GM12872 (cell line): Measurements from ENCODE around the gene NYNRIN.

Experiments
- TF ChIP-seq, protein P1 (sequence below): IDR thresholded peaks from 3 replicates; pipeline ENCODE4 v1.5.1; 2011; ENCODE audit warnings: low read depth, mild to moderate bottlenecking, low read length, moderate library complexity; ENCODE audit not compliant: insufficient read depth

Gene NYNRIN

DNA sequence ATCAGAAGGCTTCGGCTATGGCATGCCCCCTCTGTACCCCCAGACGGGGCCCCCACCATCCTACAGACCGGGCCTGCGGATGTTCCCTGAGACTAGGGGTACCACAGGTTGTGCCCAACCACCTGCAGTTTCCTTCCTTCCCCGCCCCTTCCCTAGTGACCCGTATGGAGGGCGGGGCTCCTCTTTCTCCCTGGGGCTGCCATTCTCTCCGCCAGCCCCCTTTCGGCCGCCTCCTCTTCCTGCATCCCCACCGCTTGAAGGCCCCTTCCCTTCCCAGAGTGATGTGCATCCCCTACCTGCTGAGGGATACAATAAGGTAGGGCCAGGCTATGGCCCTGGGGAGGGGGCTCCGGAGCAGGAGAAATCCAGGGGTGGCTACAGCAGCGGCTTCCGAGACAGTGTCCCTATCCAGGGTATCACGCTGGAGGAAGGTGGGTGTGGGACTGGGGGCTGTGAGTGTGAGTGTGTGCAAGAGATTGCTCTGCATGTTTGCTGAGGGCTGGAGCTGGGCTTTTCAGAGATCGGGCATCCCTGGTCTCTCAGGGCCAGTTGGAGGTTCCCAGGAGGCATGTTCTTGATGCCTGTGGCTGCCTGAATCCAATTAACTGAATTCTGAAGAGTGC is 22.2 kb upstream of the NYNRIN start:
- TF ChIP-seq, protein P1, sequence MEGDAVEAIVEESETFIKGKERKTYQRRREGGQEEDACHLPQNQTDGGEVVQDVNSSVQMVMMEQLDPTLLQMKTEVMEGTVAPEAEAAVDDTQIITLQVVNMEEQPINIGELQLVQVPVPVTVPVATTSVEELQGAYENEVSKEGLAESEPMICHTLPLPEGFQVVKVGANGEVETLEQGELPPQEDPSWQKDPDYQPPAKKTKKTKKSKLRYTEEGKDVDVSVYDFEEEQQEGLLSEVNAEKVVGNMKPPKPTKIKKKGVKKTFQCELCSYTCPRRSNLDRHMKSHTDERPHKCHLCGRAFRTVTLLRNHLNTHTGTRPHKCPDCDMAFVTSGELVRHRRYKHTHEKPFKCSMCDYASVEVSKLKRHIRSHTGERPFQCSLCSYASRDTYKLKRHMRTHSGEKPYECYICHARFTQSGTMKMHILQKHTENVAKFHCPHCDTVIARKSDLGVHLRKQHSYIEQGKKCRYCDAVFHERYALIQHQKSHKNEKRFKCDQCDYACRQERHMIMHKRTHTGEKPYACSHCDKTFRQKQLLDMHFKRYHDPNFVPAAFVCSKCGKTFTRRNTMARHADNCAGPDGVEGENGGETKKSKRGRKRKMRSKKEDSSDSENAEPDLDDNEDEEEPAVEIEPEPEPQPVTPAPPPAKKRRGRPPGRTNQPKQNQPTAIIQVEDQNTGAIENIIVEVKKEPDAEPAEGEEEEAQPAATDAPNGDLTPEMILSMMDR, result no peak

DNA sequence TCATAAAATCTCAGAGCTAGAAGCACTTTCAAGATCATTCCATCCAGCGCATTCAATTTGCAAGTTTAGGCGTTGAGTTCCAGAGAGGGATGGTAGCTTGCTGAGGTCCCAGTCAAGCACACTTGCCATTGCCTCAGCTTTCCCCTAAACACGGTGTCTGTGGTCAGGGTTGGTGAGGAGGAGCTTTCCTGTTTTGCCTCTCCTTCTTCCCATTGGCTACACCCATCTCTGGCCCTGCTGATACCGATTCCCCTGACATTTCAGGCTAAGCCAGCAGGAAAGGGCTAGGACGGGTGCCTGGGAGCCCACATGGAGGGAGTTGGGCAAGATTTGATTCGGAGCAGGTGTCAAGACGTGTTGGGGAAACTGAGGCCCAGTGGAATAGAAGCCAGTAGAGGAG is 21.7 kb upstream of the NYNRIN start:
- TF ChIP-seq, protein P1, result no peak

DNA sequence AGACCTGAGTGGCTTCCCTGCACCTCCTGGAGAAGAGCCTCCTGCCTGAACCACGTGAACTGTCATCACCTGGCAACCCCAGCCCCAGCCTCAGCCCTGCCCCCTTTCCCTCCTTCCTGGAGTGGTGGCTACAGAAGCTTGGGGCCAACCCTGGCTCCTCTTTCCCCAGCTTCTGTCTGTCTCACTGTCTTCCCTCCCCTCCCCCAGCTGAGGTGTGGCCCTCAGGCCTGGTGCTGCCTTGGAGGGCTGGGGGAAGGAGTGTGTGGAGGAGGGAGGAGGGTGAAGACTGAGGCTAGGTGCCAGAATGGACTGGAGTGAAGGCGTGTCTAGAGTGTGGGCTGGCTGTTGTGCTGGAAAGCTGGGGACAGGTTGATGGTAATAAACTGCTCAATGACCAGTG is 21.1 kb upstream of the NYNRIN start:
- TF ChIP-seq, protein P1, result no peak

DNA sequence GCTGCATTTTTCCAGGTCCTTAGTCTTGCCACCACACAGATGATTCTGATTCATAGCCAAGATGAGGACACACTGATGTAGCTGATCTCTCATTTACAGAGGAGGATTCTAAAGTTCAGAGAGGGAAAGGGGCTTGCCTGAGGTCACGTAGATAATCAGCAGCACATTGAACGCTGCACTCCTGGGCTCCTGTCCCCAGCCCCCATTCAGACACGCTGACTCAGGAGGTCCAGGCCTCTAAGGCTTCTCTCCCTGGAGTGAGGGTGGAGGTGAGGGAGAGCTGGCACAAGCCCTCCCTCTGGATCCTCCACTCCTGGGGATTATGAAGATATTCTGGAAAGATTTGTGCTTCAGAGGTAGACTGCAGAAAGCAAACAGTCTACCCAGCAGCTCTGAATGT is 20.5 kb upstream of the NYNRIN start:
- TF ChIP-seq, protein P1, result no peak

DNA sequence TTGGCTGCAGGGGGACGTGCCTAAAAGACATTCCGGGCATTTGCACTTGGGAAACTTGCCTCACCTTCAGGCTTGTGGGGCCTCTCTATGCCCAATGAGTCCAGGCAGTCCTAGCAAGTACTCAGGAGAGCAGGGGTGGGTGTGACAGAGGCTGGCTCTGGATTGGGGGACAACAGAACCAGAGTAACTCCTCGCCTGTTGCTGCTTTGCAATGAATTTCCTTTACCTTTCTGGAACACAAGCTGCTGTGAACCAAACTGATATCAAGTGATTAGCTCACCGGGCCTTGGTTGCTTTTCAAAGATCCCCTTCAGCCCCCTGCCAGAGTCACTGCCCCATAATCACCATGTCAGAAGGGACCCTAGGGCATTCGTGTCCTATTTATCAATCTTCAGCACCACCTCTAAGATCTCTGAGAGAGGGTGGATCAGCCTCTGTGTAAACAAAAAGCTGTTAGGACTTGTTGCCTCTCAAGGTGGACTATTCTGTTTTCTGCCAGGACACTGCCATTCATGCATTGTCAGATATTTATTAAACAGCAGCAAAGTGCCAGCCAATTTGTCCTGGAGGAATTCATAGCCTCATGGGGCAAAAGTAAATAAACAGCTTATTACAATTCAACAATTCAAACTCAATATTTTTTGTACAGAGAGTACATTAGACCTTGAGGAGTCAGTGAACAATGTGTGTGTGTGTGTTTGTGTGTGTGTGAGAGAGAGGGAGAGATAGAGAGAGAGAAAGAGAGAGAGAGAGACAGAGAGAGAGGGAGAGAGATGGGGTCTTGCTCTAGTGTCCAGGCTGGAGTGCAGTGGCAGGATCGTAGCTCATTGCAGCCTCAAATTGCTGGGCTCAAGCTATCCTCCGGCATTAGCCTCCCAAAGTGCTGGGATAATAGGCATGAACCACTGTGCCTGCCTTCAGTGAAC is 19.6 kb upstream of the NYNRIN start:
- TF ChIP-seq, protein P1, result no peak

DNA sequence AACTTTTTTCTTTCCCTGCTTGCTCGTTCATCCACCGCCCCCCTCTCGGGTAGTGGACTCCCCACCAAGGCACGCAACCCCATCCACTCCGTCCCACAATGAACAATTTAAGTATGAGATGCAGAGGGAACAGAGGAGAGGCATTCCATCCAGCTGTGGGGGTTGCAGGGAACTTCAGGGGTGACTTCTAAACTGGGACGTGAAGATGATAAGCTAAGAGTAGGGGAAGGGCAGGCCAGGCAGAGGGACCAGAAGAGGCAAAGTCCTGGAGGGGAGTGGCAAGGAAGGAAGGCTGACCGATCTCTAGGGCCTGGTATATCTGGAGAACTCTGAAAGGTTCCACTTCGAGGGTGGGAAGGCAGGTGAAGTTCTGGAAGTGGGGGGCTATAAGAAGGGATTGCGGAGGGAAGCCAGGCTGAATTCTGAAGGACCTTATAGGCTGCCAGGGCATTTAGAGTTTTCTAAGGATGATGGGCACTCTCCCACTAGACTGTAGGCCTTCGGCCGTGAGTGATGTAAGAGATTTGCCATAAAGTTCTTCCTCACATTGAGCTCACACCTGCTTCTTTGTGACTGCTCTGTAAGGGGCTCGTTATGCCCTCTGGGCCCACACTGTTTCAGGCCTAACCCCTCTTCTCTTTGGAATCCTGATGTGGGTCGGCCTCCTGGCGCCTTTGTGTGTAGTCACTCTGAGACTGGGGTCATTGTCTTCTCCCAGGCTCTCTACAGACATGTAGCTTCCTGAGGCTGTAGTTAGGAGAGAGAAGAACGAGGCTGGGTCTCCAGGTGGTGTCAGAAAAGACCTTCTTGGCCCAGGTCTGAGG is 18.7 kb upstream of the NYNRIN start:
- TF ChIP-seq, protein P1, result no peak
